Activated CD4-positive, alpha-beta T cell treated with anti-CD3 and anti-CD28 coated beads, Interleukin-2, amount 10 ng/mL, durations not matched to agents 7 days and 5 days (primary cell): ENCODE results near the gene KRTAP5-3. TPM values are rescaled to one million over a fixed set of nuclear protein-coding genes. Genes with fewer than 3 reads are reported as not detected.
A peak's percentile ranks its signal among the peaks of the same experiment; 100 is the strongest.

ENCODE experiments used
- CTCF ChIA-PET: fragments of 350-600 bp; sonication (Branson Sonifier 250); formaldehyde crosslinking; loops from one replicate; lab custom pipeline; 2021; ENCODE audit warnings: antibody characterized with exemption; lab: Charles Lee
- POLR2A ChIA-PET: fragments of 350-600 bp; sonication (Branson Sonifier 250); formaldehyde crosslinking; loops from one replicate; lab custom pipeline; 2021; ENCODE audit warnings: antibody characterized with exemption; lab: Charles Lee
- DNase-seq: peaks from one replicate; pipeline ENCODE4 v3.0.0-alpha.2; 2020
- H3K27ac Mint-ChIP-seq: one replicate; pipeline ENCODE4 v1.8.0; 2021; ENCODE audit warnings: mild to moderate bottlenecking, moderate library complexity, mixed read lengths
- H3K27me3 Mint-ChIP-seq: one replicate; pipeline ENCODE4 v1.8.0; 2021; ENCODE audit warnings: mixed read lengths
- H3K36me3 Mint-ChIP-seq: one replicate; pipeline ENCODE4 v1.8.0; 2021; ENCODE audit warnings: low read depth, mixed read lengths
- H3K4me1 Mint-ChIP-seq: one replicate; pipeline ENCODE4 v1.8.0; 2021; ENCODE audit warnings: mixed read lengths
- H3K4me3 Mint-ChIP-seq: one replicate; pipeline ENCODE4 v1.8.0; 2021; ENCODE audit warnings: mild to moderate bottlenecking, moderate library complexity, mixed read lengths
- H3K9me3 Mint-ChIP-seq: one replicate; pipeline ENCODE4 v1.8.0; 2021; ENCODE audit warnings: mixed read lengths
- total RNA-seq, 2 experiments: library from RNA; stranded (reverse); gene quantifications; one replicate each; pipeline ENCODE4 v1.2.3, GENCODE V29; 2021

KRTAP5-3 gene
- total RNA-seq, 2 experiments from 2014 or later, result not detected

- H3K4me1 Mint-ChIP-seq, result peaks cover 11% of the 10 kb centered on the region
- POLR2A ChIA-PET, result no interaction called here
These were observed 37.8 kb downstream of the KRTAP5-3 start for GRCh38 chr11:1570531-1570895.

GRCh38 chr11:1570001-1570453 is 38.2 kb downstream of the KRTAP5-3 start:
- H3K27me3 Mint-ChIP-seq, result peaks cover 22% of the 10 kb centered on the region
- H3K4me3 Mint-ChIP-seq, result no peak overlapping the region
- H3K27ac Mint-ChIP-seq, result no peak overlapping the region
- DNase-seq, result no peak
- peaks cover 11% of the 10 kb centered on the region for H3K4me1 Mint-ChIP-seq
- CTCF ChIA-PET, result no interaction called here
- no peaks in the 10 kb centered on the region for H3K36me3 Mint-ChIP-seq
- H3K9me3 Mint-ChIP-seq, result no peaks in the 10 kb centered on the region
- POLR2A ChIA-PET, result no interaction called here

More at GRCh38 chr11:1570531-1570895, 37.8 kb downstream of the KRTAP5-3 start:
- Mint-ChIP-seq H3K36me3 (no peaks in the 10 kb centered on the region), H3K27me3 (peaks cover 26% of the 10 kb centered on the region), H3K4me3 (peak overlapping the region; percentile 48), H3K9me3 (no peaks in the 10 kb centered on the region), H3K27ac (peak overlapping the region; percentile 36)
- no peak for DNase-seq
- CTCF ChIA-PET, result no interaction called here

DNA sequence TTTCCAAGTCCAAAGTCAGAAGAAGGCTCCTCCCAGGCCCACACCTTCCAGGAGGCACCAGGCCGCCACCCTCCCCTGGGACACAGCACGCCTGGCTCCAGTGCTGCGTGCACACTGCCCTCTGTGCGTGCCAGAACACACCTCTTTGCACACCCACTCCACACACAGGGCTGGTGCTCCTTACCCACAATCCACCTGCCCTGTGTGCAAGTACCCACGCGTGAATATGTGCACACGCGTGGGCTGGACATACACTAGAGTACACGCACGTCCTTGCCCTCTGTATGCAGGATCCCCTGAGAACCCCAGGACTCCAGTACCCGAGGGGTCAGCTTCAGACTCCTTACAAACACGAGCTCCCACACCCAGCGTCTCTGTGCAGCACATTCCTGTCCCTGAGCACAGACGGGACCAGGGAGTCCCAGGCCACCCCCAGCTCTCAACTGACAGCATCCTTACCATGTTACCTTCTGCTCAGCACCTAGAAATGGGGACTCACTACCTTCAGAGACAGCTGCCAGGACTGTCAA is 38.9 kb downstream of the KRTAP5-3 start:
- Mint-ChIP-seq H3K9me3 (no peaks in the 10 kb centered on the region), H3K4me3 (peak overlapping the region; percentile 42), H3K4me1 (peaks cover 11% of the 10 kb centered on the region), H3K27ac (no peak overlapping the region), H3K36me3 (no peaks in the 10 kb centered on the region), H3K27me3 (peaks cover 19% of the 10 kb centered on the region)
- CTCF ChIA-PET, result no interaction called here
- POLR2A ChIA-PET, result no interaction called here
- DNase-seq, result no peak

GRCh38 chr11:1568441-1568911 is 39.8 kb downstream of the KRTAP5-3 start:
- H3K36me3 Mint-ChIP-seq, result no peaks in the 10 kb centered on the region
- H3K27me3 Mint-ChIP-seq, result peaks cover 15% of the 10 kb centered on the region
- CTCF ChIA-PET, result interaction anchor here (0.6 kb wide), 1 partner anchor 1002 kb away, joined by 3 read pairs; no protein-coding TSS in a partner anchor

GRCh38 chr11:1567721-1568100 is 40.6 kb downstream of the KRTAP5-3 start:
- POLR2A ChIA-PET, result interaction anchor here (0.6 kb wide), 1 partner anchor 149 kb away, joined by 5 read pairs; no protein-coding TSS in a partner anchor
- H3K27me3 Mint-ChIP-seq, result peaks cover 13% of the 10 kb centered on the region
- CTCF ChIA-PET, result interaction anchor here (0.6 to 1.2 kb wide), 2 partner anchors 10 to 1001 kb away, joined by 3 to 5 read pairs; no protein-coding TSS in a partner anchor
- H3K4me1 Mint-ChIP-seq, result peaks cover 3% of the 10 kb centered on the region
- H3K27ac Mint-ChIP-seq, result no peak overlapping the region
- H3K9me3 Mint-ChIP-seq, result no peaks in the 10 kb centered on the region
- no peak for DNase-seq
- H3K36me3 Mint-ChIP-seq, result no peaks in the 10 kb centered on the region
- no peak overlapping the region for H3K4me3 Mint-ChIP-seq

More at GRCh38 chr11:1568441-1568911, 39.8 kb downstream of the KRTAP5-3 start:
- POLR2A ChIA-PET, result no interaction called here
- no peak overlapping the region for H3K4me3 Mint-ChIP-seq
- no peak for DNase-seq
- H3K4me1 Mint-ChIP-seq, result peaks cover 5% of the 10 kb centered on the region
- no peak overlapping the region for H3K27ac Mint-ChIP-seq
- no peaks in the 10 kb centered on the region for H3K9me3 Mint-ChIP-seq

- ChIA-PET POLR2A (interaction anchor here (0.6 kb wide), 1 partner anchor 149 kb away, joined by 5 read pairs; no protein-coding TSS in a partner anchor), CTCF (interaction anchor here (0.9 to 1.2 kb wide), 2 partner anchors 9 to 11 kb away, joined by 3 to 5 read pairs; no protein-coding TSS in a partner anchor)
- peaks cover 3% of the 10 kb centered on the region for H3K4me1 Mint-ChIP-seq
- peaks cover 13% of the 10 kb centered on the region for H3K27me3 Mint-ChIP-seq
- DNase-seq, result no peak
- no peaks in the 10 kb centered on the region for H3K36me3 Mint-ChIP-seq
- no peaks in the 10 kb centered on the region for H3K9me3 Mint-ChIP-seq
- H3K27ac Mint-ChIP-seq, result no peak overlapping the region
- H3K4me3 Mint-ChIP-seq, result no peak overlapping the region
These were observed 41.1 kb downstream of the KRTAP5-3 start for GRCh38 chr11:1567052-1567720.

DNA sequence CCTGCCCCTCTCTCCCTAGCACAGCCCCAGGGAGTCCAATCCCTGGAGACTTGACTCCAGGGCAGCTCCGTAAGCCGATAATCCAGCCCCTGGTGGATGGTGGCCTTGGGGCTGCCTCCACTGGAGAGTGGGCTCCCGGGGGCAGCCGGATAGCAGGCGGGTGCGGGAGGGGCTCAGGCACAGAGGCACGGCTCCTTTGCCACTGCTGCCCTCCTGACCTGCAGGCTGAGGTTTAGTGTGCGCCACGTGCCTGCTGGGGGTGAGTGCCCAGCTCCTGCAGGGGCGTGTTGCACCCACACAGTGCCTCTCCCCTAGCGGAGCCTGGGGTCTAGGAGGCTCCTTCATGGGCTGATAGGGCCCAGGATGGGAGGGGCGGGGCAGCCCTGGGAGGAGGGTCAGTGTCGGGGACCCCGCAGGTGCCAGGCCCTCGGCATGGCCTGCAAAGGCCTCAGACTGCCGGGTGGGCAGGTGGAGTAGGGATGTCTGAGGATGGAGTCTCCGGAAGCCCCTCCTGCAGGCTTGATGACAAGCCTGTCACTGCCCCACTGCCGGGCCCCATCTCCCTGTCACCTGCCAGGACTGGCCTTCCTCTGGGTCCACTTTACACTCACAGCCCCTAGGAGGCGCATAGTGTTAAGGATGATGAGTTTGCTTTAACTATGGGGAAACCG is 41.7 kb downstream of the KRTAP5-3 start:
- POLR2A ChIA-PET, result no interaction called here
- Mint-ChIP-seq H3K9me3 (no peaks in the 10 kb centered on the region), H3K27ac (no peak overlapping the region), H3K36me3 (no peaks in the 10 kb centered on the region), H3K4me1 (peaks cover 3% of the 10 kb centered on the region), H3K4me3 (no peak overlapping the region), H3K27me3 (peaks cover 13% of the 10 kb centered on the region)
- CTCF ChIA-PET, result interaction anchor here (0.9 to 2.7 kb wide), 5 partner anchors 8 to 33 kb away, joined by 3 to 8 read pairs (median 5); no protein-coding TSS in a partner anchor
- DNase-seq, result no peak

DNA sequence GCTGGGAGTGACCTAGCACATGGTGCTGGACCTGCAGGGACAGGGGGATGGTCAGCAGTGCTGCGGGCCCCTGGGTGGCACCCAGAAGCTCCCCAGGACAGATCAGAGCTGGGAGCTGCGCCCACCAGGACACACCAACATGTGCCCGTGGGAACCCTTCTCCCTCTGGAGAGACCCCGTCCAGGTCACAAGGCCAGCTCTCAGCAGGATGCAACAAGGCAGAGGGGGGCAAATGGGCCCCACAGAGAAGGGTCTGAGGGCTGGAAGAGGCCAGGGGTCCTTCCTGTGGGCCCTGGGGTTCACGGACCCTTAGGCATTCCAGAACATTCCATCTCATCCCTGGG is 42.4 kb downstream of the KRTAP5-3 start:
- Mint-ChIP-seq H3K9me3 (no peaks in the 10 kb centered on the region), H3K27ac (no peak overlapping the region), H3K36me3 (no peaks in the 10 kb centered on the region), H3K27me3 (peaks cover 12% of the 10 kb centered on the region), H3K4me3 (no peak overlapping the region), H3K4me1 (peaks cover 3% of the 10 kb centered on the region)
- no peak for DNase-seq
- ChIA-PET POLR2A (no interaction called here), CTCF (interaction anchor here (0.8 to 2.7 kb wide), 4 partner anchors 9 to 33 kb away, joined by 3 to 8 read pairs (median 6); no protein-coding TSS in a partner anchor)

GRCh38 chr11:1565173-1565903 is 42.9 kb downstream of the KRTAP5-3 start:
- no peak for DNase-seq
- H3K4me3 Mint-ChIP-seq, result no peak overlapping the region
- no peaks in the 10 kb centered on the region for H3K4me1 Mint-ChIP-seq
- no peaks in the 10 kb centered on the region for H3K36me3 Mint-ChIP-seq
- POLR2A ChIA-PET, result no interaction called here
- CTCF ChIA-PET, result interaction anchor here (0.6 to 2.7 kb wide), 5 partner anchors 10 to 34 kb away, joined by 3 to 8 read pairs (median 4); no protein-coding TSS in a partner anchor
- H3K27me3 Mint-ChIP-seq, result peaks cover 8% of the 10 kb centered on the region
- H3K9me3 Mint-ChIP-seq, result no peaks in the 10 kb centered on the region
- H3K27ac Mint-ChIP-seq, result no peak overlapping the region

GRCh38 chr11:1564535-1565172 is 43.6 kb downstream of the KRTAP5-3 start:
- POLR2A ChIA-PET, result no interaction called here
- CTCF ChIA-PET, result interaction anchor here (0.6 to 2.7 kb wide), 4 partner anchors 9 to 29 kb away, joined by 3 to 8 read pairs (median 5); no protein-coding TSS in a partner anchor
- DNase-seq, result no peak
- Mint-ChIP-seq H3K27me3 (peaks cover 5% of the 10 kb centered on the region), H3K9me3 (no peaks in the 10 kb centered on the region), H3K27ac (no peak overlapping the region), H3K36me3 (no peaks in the 10 kb centered on the region), H3K4me1 (no peaks in the 10 kb centered on the region), H3K4me3 (no peak overlapping the region)

GRCh38 chr11:1563697-1564534 is 44.3 kb downstream of the KRTAP5-3 start:
- ChIA-PET POLR2A (no interaction called here), CTCF (interaction anchor here (1.1 to 2.7 kb wide), 3 partner anchors 8 to 16 kb away, joined by 3 to 8 read pairs (median 7); no protein-coding TSS in a partner anchor)
- no peak for DNase-seq
- Mint-ChIP-seq H3K9me3 (no peaks in the 10 kb centered on the region), H3K27ac (no peak overlapping the region), H3K36me3 (no peaks in the 10 kb centered on the region), H3K4me1 (no peaks in the 10 kb centered on the region), H3K4me3 (no peak overlapping the region), H3K27me3 (no peaks in the 10 kb centered on the region)
